H1 (cell line): ENCODE results near the gene B4GAT1. TPM values are rescaled to one million over a fixed set of nuclear protein-coding genes. Genes with fewer than 3 reads are reported as not detected.
"Not testable (repeated sequence)": the region's sequence is repeated elsewhere in the genome, so short reads cannot be mapped to it uniquely, and the experiment has no call there.

Experiments
- CTCF ChIA-PET: fragments of 300-600 bp; sonication (Branson Sonifier 250); formaldehyde crosslinking; loops from one replicate; lab custom pipeline; 2021; ENCODE audit not compliant: partially characterized antibody; lab: Charles Lee
- POLR2A ChIA-PET: fragments of 300-600 bp; sonication (Branson Sonifier 250); formaldehyde crosslinking; loops from one replicate; lab custom pipeline; 2021; ENCODE audit warnings: inconsistent platforms; ENCODE audit not compliant: partially characterized antibody; lab: Charles Lee
- DNase-seq, 2 experiments: peaks; one replicate each; pipeline versions ENCODE4 v3.0.0 to v3.0.0-alpha.2; 2010 to 2022; ENCODE audit warnings: low spot score in 2 of 2, low read depth in 1 of 2, mixed read lengths in 1 of 2
- FAIRE-seq: peaks from 2 replicates; lab custom pipeline; 2011; peaks lifted over from hg19 to GRCh38; lab: Jason Lieb, UNC
- H2AFZ ChIP-seq: 2 replicates; pipeline ENCODE4 v1.8.1; 2012; ENCODE audit warnings: low read length, inconsistent platforms
- H2AK5ac ChIP-seq: 2 replicates; pipeline ENCODE4 v1.6.1; 2013; ENCODE audit warnings: low read depth, low read length
- H2BK120ac ChIP-seq: replicated peaks from 2 replicates; pipeline ENCODE3; 2013; ENCODE audit warnings: low read depth, low read length, inconsistent platforms
- H2BK12ac ChIP-seq: 2 replicates; pipeline ENCODE4 v1.6.1; 2013; ENCODE audit warnings: low read depth, low read length
- H2BK15ac ChIP-seq: 2 replicates; pipeline ENCODE4 v1.6.1; 2013; ENCODE audit warnings: low read length
- H2BK20ac ChIP-seq: 2 replicates; pipeline ENCODE4 v1.6.1; 2013; ENCODE audit warnings: low read length
- H2BK5ac ChIP-seq: 2 replicates; pipeline ENCODE4 v1.6.1; 2013; ENCODE audit warnings: low read depth, low read length
- H3K14ac ChIP-seq: 2 replicates; pipeline ENCODE4 v1.6.1; 2013; ENCODE audit warnings: inconsistent platforms; ENCODE audit not compliant: insufficient read length
- H3K18ac ChIP-seq: 2 replicates; pipeline ENCODE4 v1.6.1; 2013; ENCODE audit warnings: low read length; ENCODE audit errors: extremely low read depth
- H3K23ac ChIP-seq: 2 replicates; pipeline ENCODE4 v1.6.1; 2013; ENCODE audit warnings: inconsistent platforms; ENCODE audit not compliant: insufficient read length
- H3K23me2 ChIP-seq: 2 replicates; pipeline ENCODE4 v1.6.1; 2013; ENCODE audit warnings: low read depth, low read length
- H3K27ac ChIP-seq: 2 replicates; pipeline ENCODE4 v1.6.1; 2011; ENCODE audit warnings: low read depth, low read length, inconsistent platforms
- H3K27me3 ChIP-seq, 4 experiments: replicated peaks in 1 of 4; 1 replicate in 1 of 4; 2 replicates in 3 of 4; pipeline versions ENCODE4 v1.6.1 to v1.8.1; 2011 to 2013; ENCODE audit warnings: low read length in 3 of 4, mild to moderate bottlenecking in 3 of 4, inconsistent platforms in 2 of 4, mixed read lengths in 2 of 4, moderate library complexity in 1 of 4; ENCODE audit not compliant: control insufficient read depth in 3 of 4, insufficient read depth in 3 of 4; ENCODE audit errors: extremely low read depth in 1 of 4
- H3K36me3 ChIP-seq, 4 experiments: 2 replicates each; pipeline versions ENCODE4 v1.6.1 to v1.8.1; 2011 to 2013; ENCODE audit warnings: mild to moderate bottlenecking in 4 of 4, low read length in 3 of 4, moderate library complexity in 2 of 4, control low read depth in 1 of 4, inconsistent platforms in 1 of 4; ENCODE audit not compliant: insufficient read depth in 4 of 4, control insufficient read depth in 2 of 4
- H3K4ac ChIP-seq: replicated peaks from 2 replicates; pipeline ENCODE3; 2013; ENCODE audit warnings: low read length, low read depth, mixed read lengths, inconsistent platforms; ENCODE audit not compliant: insufficient read length
- H3K4me1 ChIP-seq, 4 experiments: replicated peaks in 1 of 4; 1 replicate in 1 of 4; 2 replicates in 3 of 4; pipeline versions ENCODE4 v1.6.1 to v1.8.1; 2011 to 2013; ENCODE audit warnings: low read length in 3 of 4, inconsistent platforms in 2 of 4, mixed read lengths in 1 of 4; ENCODE audit not compliant: insufficient read depth in 4 of 4, control insufficient read depth in 3 of 4
- H3K4me2 ChIP-seq, 2 experiments: 2 replicates each; pipeline versions ENCODE4 v1.6.1 to v1.8.1; 2011 to 2013; ENCODE audit warnings: low read depth in 2 of 2, low read length in 2 of 2, control low read depth in 1 of 2, inconsistent platforms in 1 of 2, mild to moderate bottlenecking in 1 of 2; ENCODE audit not compliant: insufficient read depth in 1 of 2
- H3K4me3 ChIP-seq, 4 experiments: fragments of 200-600, 300-600 bp in 1 of 4; sonication (generic), shearing (Covaris generic), sonication (Bioruptor Twin) in 1 of 4; 2 replicates each; pipeline versions ENCODE4 v1.5.1 to v1.8.1; 2011 to 2016; ENCODE audit warnings: low read length in 4 of 4, low read depth in 3 of 4, control low read depth in 2 of 4, inconsistent platforms in 2 of 4, mild to moderate bottlenecking in 2 of 4, mixed read lengths in 1 of 4, moderate library complexity in 1 of 4; ENCODE audit not compliant: insufficient read depth in 2 of 4; ENCODE audit errors: extremely low read depth in 1 of 4
- H3K56ac ChIP-seq: replicated peaks from 2 replicates; pipeline ENCODE3; 2013; ENCODE audit warnings: low read depth, mild to moderate bottlenecking, mixed read lengths, low read length, inconsistent platforms; ENCODE audit not compliant: insufficient read length
- H3K79me1 ChIP-seq: 2 replicates; pipeline ENCODE4 v1.6.1; 2013; ENCODE audit warnings: low read depth, low read length, control low read depth
- H3K79me2 ChIP-seq, 2 experiments: 2 replicates each; pipeline versions ENCODE4 v1.6.1 to v1.8.1; 2012 to 2013; ENCODE audit warnings: low read length in 2 of 2, mild to moderate bottlenecking in 2 of 2, inconsistent platforms in 1 of 2; ENCODE audit not compliant: insufficient read depth in 2 of 2, control insufficient read depth in 1 of 2
- H3K9ac ChIP-seq, 4 experiments: replicated peaks in 1 of 4; 1 replicate in 1 of 4; 2 replicates in 3 of 4; pipeline versions ENCODE4 v1.6.1 to v1.8.1; 2011 to 2013; ENCODE audit warnings: low read depth in 3 of 4, low read length in 3 of 4, control low read depth in 2 of 4, mild to moderate bottlenecking in 2 of 4, moderate library complexity in 2 of 4, inconsistent platforms in 1 of 4; ENCODE audit errors: extremely low read depth in 1 of 4
- H3K9me3 ChIP-seq, 2 experiments: 2 replicates each; pipeline versions ENCODE4 v1.6.1 to v1.8.1; 2012 to 2013; ENCODE audit warnings: mild to moderate bottlenecking in 2 of 2, moderate library complexity in 2 of 2, control low read depth in 1 of 2, inconsistent platforms in 1 of 2, low read depth in 1 of 2, low read length in 1 of 2, mixed read lengths in 1 of 2; ENCODE audit not compliant: insufficient read depth in 2 of 2
- H4K20me1 ChIP-seq, 2 experiments: replicated peaks in 1 of 2; 2 replicates each; pipeline versions ENCODE3 to v1.8.1; 2011 to 2013; ENCODE audit warnings: inconsistent platforms in 2 of 2, low read length in 2 of 2, mild to moderate bottlenecking in 1 of 2; ENCODE audit not compliant: insufficient read depth in 2 of 2, control insufficient read depth in 1 of 2
- H4K5ac ChIP-seq: 2 replicates; pipeline ENCODE4 v1.6.1; 2013; ENCODE audit warnings: low read length, low read depth, mixed read lengths, inconsistent platforms; ENCODE audit not compliant: insufficient read length
- H4K8ac ChIP-seq: 2 replicates; pipeline ENCODE4 v1.8.0; 2013; ENCODE audit warnings: mild to moderate bottlenecking, moderate library complexity, low read length, inconsistent platforms; ENCODE audit not compliant: insufficient read depth; ENCODE audit errors: extremely low read depth
- H4K91ac ChIP-seq: replicated peaks from 2 replicates; pipeline ENCODE3; 2013; ENCODE audit warnings: low read length, mixed read lengths, inconsistent platforms; ENCODE audit not compliant: insufficient read length
- WGBS, 2 experiments: shearing (Covaris generic) in 1 of 2; methylation state at CpG; one replicate each; pipeline versions ENCODE4 v1.1.6 to v1.1.7; 2013 to 2015; ENCODE audit warnings: low lambda C conversion rate in 2 of 2, mixed read lengths in 2 of 2, inconsistent platforms in 1 of 2, low coverage in 1 of 2, missing lambda C conversion rate in 1 of 2; ENCODE audit not compliant: insufficient replicate concordance in 2 of 2, insufficient coverage in 1 of 2, insufficient read length in 1 of 2; ENCODE audit errors: extremely low coverage in 1 of 2, missing lambda C conversion rate in 1 of 2; 5-methylcytosine and 5-hydroxymethylcytosine counted together
- polyA plus RNA-seq, 7 experiments: library from polyadenylated mRNA; depleted of rRNA in 3 of 7; stranded (reverse) in 5 of 7; unstranded in 2 of 7; fragments of >200 nt in 5 of 7; fragments of 200-250 nt in 2 of 7; gene quantifications; 1 replicate in 5 of 7; 2 replicates in 1 of 7; 4 replicates in 1 of 7; pipeline versions ENCODE4 v1.2.1 to v1.2.3, GENCODE V29; 2011 to 2013; ENCODE audit warnings: missing spikeins in 2 of 7, mixed read lengths in 2 of 7
- total RNA-seq: library from RNA; stranded (reverse); fragmentation: NEBNext Ultra II Directional; extraction: Animal tissue kit (Norgen Biotek cat#: 25700); gene quantifications from 2 replicates; pipeline ENCODE4 v1.2.1, GENCODE V29; 2021

The B4GAT1 gene
- total and polyA plus RNA-seq, 2 of the 8 experiments (the other 6 are each of a cell fraction or from before 2014, with no cell fraction given): 22.2 to 27.8 TPM

DNA sequence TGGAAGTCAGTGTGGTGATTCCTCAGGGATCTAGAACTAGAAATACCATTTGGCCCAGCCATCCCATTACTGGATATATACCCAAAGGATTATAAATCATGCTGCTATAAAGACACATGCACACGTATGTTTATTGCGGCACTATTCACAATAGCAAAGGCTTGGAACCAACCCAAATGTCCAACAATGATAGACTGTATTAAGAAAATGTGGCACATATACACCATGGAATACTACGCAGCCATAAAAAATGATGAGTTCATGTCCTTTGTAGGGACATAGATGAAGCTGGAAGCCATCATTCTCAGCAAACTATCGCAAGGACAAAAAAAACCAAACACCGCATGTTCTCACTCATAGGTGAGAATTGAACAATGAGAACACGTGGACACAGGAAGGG, 26.7 kb downstream of the B4GAT1 start:
- H2BK20ac ChIP-seq, H2BK15ac ChIP-seq, H4K91ac ChIP-seq, FAIRE-seq, H3K23ac ChIP-seq, H3K56ac ChIP-seq, CTCF ChIA-PET, H3K27me3 ChIP-seq, H3K27ac ChIP-seq, H3K23me2 ChIP-seq, H4K20me1 ChIP-seq, H3K79me1 ChIP-seq, DNase-seq, H4K5ac ChIP-seq, H3K9me3 ChIP-seq, H3K4ac ChIP-seq, H2BK12ac ChIP-seq, H4K8ac ChIP-seq, H3K4me3 ChIP-seq, H3K18ac ChIP-seq, POLR2A ChIA-PET, H3K9ac ChIP-seq, H3K79me2 ChIP-seq, H3K14ac ChIP-seq, H3K4me2 ChIP-seq, H2BK120ac ChIP-seq, H2AFZ ChIP-seq, H3K36me3 ChIP-seq, H2AK5ac ChIP-seq, H2BK5ac ChIP-seq: not testable (repeated sequence)
- peaks cover 9 to 25% (median 19%) of the 10 kb centered on the region in 4 experiments for H3K4me1 ChIP-seq
- WGBS, 2 experiments: 93% methylated on average over 6 of the region's 6 CpGs; no CpG with 5 or more reads in 1 of the 2 experiments

DNA sequence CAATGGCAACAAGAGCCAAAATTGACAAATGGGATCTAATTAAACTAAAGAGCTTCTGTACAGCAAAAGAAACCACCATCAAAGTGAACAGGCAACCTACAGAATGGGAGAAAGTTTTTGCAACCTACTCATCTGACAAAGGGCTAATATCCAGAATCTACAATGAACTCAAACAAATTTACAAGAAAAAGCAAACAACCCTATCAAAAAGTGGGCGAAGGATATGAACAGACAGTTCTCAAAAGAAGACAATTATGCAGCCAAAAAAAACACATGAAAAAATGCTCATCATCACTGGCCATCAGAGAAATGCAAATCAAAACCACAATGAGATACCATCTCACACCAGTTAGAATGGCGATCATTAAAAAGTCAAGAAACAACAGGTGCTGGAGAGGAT, 27.1 kb downstream of the B4GAT1 start:
- CTCF ChIA-PET: not testable (repeated sequence)

More for the DNA sequence above, 27.1 kb downstream of the B4GAT1 start:
- H3K4me1 ChIP-seq: peaks cover 9 to 25% (median 19%) of the 10 kb centered on the region in 4 experiments
- H3K79me2 ChIP-seq, H3K4ac ChIP-seq, H4K5ac ChIP-seq, H2AFZ ChIP-seq, H3K36me3 ChIP-seq, H3K27me3 ChIP-seq, H4K20me1 ChIP-seq, H3K23me2 ChIP-seq, H3K9ac ChIP-seq, FAIRE-seq, H2BK5ac ChIP-seq, H3K9me3 ChIP-seq, H2AK5ac ChIP-seq, H2BK120ac ChIP-seq, H4K91ac ChIP-seq, H3K4me2 ChIP-seq, H3K27ac ChIP-seq, H3K56ac ChIP-seq, H2BK20ac ChIP-seq, H2BK15ac ChIP-seq, H2BK12ac ChIP-seq, H4K8ac ChIP-seq, H3K18ac ChIP-seq, POLR2A ChIA-PET, H3K14ac ChIP-seq, DNase-seq, H3K23ac ChIP-seq, H3K79me1 ChIP-seq, H3K4me3 ChIP-seq: not testable (repeated sequence)
- WGBS, 2 experiments: 84% methylated on average over 2 of the region's 2 CpGs; no CpG with 5 or more reads in 1 of the 2 experiments
